ENCODE data around the gene TMC7.
A peak's percentile ranks its signal among the peaks of the same experiment; 100 is the strongest.

Gene TMC7

DNA sequence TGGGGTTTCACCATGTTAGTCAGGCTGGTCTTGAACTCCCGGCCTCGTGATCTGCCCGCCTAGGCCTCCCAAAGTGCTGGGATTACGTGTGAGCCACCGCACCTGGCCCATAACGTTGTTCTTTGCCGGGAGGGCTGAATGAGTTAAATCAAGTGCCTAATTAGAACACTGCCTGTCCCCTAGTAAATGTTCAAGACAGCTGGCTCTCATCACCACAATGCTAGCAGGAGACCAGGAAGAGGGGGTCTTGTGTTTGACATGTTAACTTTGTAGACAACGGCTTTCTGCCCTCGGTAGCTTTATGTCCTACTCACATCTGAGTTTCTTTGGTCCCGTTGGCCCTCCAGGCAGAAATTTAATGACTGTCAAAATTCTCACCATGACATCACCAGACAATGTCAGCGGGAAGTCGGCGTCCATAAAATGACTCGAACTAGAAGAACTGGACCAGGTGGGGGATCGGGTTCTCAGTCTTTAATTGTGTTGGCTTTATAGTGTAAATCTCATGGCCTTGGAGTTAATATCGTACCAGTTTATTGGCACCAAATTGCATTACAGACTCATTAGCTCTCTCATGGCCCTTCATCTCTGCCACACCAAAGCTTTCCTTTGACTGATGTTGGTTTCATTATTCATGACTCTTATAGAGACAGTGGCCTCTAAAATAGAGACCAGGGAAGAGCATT, 118.6 kb downstream of the TMC7 start (continued):
- TF ChIP-seq, protein P1, sequence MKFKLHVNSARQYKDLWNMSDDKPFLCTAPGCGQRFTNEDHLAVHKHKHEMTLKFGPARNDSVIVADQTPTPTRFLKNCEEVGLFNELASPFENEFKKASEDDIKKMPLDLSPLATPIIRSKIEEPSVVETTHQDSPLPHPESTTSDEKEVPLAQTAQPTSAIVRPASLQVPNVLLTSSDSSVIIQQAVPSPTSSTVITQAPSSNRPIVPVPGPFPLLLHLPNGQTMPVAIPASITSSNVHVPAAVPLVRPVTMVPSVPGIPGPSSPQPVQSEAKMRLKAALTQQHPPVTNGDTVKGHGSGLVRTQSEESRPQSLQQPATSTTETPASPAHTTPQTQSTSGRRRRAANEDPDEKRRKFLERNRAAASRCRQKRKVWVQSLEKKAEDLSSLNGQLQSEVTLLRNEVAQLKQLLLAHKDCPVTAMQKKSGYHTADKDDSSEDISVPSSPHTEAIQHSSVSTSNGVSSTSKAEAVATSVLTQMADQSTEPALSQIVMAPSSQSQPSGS (tag by site-specific recombination; IDR thresholded peaks at IDR 0.05; ENCODE audit: low read depth) = peak; percentile 93
- no peak for TF ChIP-seq ZNF302 (tag by site-specific recombination; IDR thresholded peaks at IDR 0.05; ENCODE audit: low read depth)
- TF ChIP-seq ZEB2 (tag by site-specific recombination; IDR thresholded peaks at IDR 0.05) = peak; percentile 96
- TF ChIP-seq, protein P2, sequence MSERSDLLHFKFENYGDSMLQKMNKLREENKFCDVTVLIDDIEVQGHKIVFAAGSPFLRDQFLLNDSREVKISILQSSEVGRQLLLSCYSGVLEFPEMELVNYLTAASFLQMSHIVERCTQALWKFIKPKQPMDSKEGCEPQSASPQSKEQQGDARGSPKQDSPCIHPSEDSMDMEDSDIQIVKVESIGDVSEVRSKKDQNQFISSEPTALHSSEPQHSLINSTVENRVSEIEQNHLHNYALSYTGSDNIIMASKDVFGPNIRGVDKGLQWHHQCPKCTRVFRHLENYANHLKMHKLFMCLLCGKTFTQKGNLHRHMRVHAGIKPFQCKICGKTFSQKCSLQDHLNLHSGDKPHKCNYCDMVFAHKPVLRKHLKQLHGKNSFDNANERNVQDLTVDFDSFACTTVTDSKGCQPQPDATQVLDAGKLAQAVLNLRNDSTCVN (tag by site-specific recombination; optimal IDR thresholded peaks at IDR 0.05) = peak; percentile 17
- 0 out of 2 replicates have a peak, but pooled peaks have one; percentile 14 for TF ChIP-seq MEIS1 (CRISPR knock-in tag; IDR thresholded peaks at IDR 0.05; ENCODE audit: borderline replicate concordance)
- 0 out of 2 replicates have a peak, but pooled peaks have one; percentile 55 for TF ChIP-seq MYNN (tag by site-specific recombination; IDR thresholded peaks at IDR 0.05; ENCODE audit: borderline replicate concordance)
- peak; percentile 95 for TF ChIP-seq ZSCAN23 (tag by site-specific recombination; IDR thresholded peaks at IDR 0.05)
- TF ChIP-seq, protein P3, sequence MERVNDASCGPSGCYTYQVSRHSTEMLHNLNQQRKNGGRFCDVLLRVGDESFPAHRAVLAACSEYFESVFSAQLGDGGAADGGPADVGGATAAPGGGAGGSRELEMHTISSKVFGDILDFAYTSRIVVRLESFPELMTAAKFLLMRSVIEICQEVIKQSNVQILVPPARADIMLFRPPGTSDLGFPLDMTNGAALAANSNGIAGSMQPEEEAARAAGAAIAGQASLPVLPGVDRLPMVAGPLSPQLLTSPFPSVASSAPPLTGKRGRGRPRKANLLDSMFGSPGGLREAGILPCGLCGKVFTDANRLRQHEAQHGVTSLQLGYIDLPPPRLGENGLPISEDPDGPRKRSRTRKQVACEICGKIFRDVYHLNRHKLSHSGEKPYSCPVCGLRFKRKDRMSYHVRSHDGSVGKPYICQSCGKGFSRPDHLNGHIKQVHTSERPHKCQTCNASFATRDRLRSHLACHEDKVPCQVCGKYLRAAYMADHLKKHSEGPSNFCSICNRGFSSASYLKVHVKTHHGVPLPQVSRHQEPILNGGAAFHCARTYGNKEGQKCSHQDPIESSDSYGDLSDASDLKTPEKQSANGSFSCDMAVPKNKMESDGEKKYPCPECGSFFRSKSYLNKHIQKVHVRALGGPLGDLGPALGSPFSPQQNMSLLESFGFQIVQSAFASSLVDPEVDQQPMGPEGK (tag by site-specific recombination; IDR thresholded peaks at IDR 0.05) = peak; percentile 86
- TF ChIP-seq ZNF629 (tag by site-specific recombination; IDR thresholded peaks at IDR 0.05) = peak; percentile 98
- no peak for TF ChIP-seq SALL2 (tag by site-specific recombination; IDR thresholded peaks at IDR 0.05; ENCODE audit: borderline replicate concordance)
- TF ChIP-seq SP7 (tag by site-specific recombination; IDR thresholded peaks at IDR 0.05) = peak; percentile 91
- TF ChIP-seq ZNF404 (tag by site-specific recombination; IDR thresholded peaks at IDR 0.05) = no peak

DNA sequence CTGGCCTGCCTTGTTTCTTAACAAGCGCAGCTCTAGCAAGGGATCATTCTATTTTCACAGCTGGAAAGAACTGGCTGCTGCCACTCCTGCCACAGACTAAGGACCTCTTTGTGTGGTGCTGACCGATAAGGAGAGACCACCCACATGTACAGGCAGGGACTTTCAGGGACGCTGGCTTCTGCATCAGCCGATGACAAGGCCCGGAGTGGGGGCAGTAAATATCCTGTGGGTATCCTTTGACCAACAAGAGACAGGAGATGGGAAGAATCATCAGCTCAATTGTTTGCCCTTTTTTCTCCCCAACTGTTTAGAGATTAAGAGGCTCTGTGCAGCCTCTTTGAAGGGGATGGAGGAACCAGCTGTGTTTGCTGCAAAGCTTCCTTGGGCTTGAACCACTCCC, 120.9 kb downstream of the TMC7 start:
- no peaks in the 10 kb centered on the region for H3K36me3 ChIP-seq (ENCODE audit: control insufficient read depth in 2 of 2, insufficient read depth in 1 of 2, low read length in 2 of 2)
- H3K4me1 ChIP-seq (ENCODE audit: control insufficient read depth, insufficient read depth, low read length) = peaks cover 4% of the 10 kb centered on the region; the same call in 1 of the 2 replicates
- H3K4me3 ChIP-seq (ENCODE audit: low read depth, low read length) = no peak overlapping the region
- H3K9me3 ChIP-seq (ENCODE audit: control insufficient read depth, insufficient read depth, low read depth, low read length) = no peaks in the 10 kb centered on the region
- ChIA-PET POLR2A (no interaction called here), CTCF (interaction anchor here (0.5 to 1.0 kb wide), 3 partner anchors 10 to 121 kb away, joined by 3 to 5 read pairs (median 4); partner anchors contain the start of gene TMC7)
- no peak overlapping the region for H3K27ac ChIP-seq (ENCODE audit: extremely low read depth, low read depth, low read length)
- TF ChIP-seq MZF1 (tag by site-specific recombination; IDR thresholded peaks at IDR 0.05; ENCODE audit: borderline replicate concordance) = no peak
- TF ChIP-seq, protein P4, sequence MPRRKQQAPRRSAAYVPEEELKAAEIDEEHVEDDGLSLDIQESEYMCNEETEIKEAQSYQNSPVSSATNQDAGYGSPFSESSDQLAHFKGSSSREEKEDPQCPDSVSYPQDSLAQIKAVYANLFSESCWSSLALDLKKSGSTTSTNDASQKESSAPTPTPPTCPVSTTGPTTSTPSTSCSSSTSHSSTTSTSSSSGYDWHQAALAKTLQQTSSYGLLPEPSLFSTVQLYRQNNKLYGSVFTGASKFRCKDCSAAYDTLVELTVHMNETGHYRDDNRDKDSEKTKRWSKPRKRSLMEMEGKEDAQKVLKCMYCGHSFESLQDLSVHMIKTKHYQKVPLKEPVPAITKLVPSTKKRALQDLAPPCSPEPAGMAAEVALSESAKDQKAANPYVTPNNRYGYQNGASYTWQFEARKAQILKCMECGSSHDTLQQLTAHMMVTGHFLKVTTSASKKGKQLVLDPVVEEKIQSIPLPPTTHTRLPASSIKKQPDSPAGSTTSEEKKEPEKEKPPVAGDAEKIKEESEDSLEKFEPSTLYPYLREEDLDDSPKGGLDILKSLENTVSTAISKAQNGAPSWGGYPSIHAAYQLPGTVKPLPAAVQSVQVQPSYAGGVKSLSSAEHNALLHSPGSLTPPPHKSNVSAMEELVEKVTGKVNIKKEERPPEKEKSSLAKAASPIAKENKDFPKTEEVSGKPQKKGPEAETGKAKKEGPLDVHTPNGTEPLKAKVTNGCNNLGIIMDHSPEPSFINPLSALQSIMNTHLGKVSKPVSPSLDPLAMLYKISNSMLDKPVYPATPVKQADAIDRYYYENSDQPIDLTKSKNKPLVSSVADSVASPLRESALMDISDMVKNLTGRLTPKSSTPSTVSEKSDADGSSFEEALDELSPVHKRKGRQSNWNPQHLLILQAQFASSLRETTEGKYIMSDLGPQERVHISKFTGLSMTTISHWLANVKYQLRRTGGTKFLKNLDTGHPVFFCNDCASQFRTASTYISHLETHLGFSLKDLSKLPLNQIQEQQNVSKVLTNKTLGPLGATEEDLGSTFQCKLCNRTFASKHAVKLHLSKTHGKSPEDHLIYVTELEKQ (tag by site-specific recombination; IDR thresholded peaks at IDR 0.05; ENCODE audit: borderline replicate concordance) = no peak
- TF ChIP-seq KLF8 (tag by site-specific recombination; IDR thresholded peaks at IDR 0.05) = no peak
- TF ChIP-seq, protein P5, sequence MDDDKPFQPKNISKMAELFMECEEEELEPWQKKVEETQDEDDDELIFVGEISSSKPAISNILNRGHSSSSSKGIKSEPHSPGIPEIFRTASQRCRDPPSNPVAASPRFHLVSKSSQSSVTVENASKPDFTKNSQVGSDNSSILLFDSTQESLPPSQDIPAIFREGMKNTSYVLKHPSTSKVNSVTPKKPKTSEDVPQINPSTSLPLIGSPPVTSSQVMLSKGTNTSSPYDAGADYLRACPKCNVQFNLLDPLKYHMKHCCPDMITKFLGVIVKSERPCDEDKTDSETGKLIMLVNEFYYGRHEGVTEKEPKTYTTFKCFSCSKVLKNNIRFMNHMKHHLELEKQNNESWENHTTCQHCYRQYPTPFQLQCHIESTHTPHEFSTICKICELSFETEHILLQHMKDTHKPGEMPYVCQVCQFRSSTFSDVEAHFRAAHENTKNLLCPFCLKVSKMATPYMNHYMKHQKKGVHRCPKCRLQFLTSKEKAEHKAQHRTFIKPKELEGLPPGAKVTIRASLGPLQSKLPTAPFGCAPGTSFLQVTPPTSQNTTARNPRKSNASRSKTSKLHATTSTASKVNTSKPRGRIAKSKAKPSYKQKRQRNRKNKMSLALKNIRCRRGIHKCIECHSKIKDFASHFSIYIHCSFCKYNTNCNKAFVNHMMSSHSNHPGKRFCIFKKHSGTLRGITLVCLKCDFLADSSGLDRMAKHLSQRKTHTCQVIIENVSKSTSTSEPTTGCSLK (tag by site-specific recombination; IDR thresholded peaks at IDR 0.05) = no peak
- 0 out of 2 replicates have a peak, but pooled peaks have one; percentile 5 for TF ChIP-seq ZNF121 (tag by site-specific recombination; IDR thresholded peaks at IDR 0.05)
- no peak for TF ChIP-seq ZNF768 (tag by site-specific recombination; IDR thresholded peaks at IDR 0.05)
- TF ChIP-seq ZNF138 (tag by site-specific recombination; IDR thresholded peaks at IDR 0.05; ENCODE audit: borderline replicate concordance) = no peak
- TF ChIP-seq FEZF1 (tag by site-specific recombination; IDR thresholded peaks at IDR 0.05) = peak; percentile 29; the same call in 1 of the 2 replicates
- no peak for TF ChIP-seq ZNF335 (tag by site-specific recombination; conservative IDR thresholded peaks at IDR 0.05)
- TF ChIP-seq TRIM28 (IDR thresholded peaks at IDR 0.05; ENCODE audit: borderline replicate concordance, low read length) = no peak
- no peak for TF ChIP-seq ZNF24 (tag by site-specific recombination; IDR thresholded peaks at IDR 0.05)

Measured in HEK293 (cell line).